Measurements from ENCODE around the gene LIMS2. TPM values are rescaled to one million over a fixed set of nuclear protein-coding genes. Genes with fewer than 3 reads are reported as not detected.

Gene LIMS2
- total RNA-seq, 1 donor from 2014 or later, result 6.2 TPM

Other genes starting within 250 kb of the LIMS2 start
- gene IWS1, start 149.0 kb downstream of the LIMS2 start, total RNA-seq, result 60.4 and 61.2 TPM in 2 replicates
- gene MYO7B, start 139.8 kb downstream of the LIMS2 start, total RNA-seq, result 0.64 TPM in 1 of 2 replicates, not detected in the other
- not detected in 2 replicates for gene GPR17, start 29.4 kb downstream of the LIMS2 start, total RNA-seq
- gene SFT2D3, start 26.0 kb upstream of the LIMS2 start, total RNA-seq, result 13.7 and 15.3 TPM in 2 replicates
- gene WDR33, start 135.6 kb upstream of the LIMS2 start, total RNA-seq, result 69.0 and 74.2 TPM in 2 replicates
- gene POLR2D, start 182.6 kb upstream of the LIMS2 start, total RNA-seq, result 41.1 and 42.7 TPM in 2 replicates
- gene AMMECR1L, start 210.4 kb upstream of the LIMS2 start, total RNA-seq, result 23.1 and 24.0 TPM in 2 replicates